SK-N-SH (cell line): Measurements from ENCODE around the gene F2. TPM values are rescaled to one million over a fixed set of nuclear protein-coding genes. Genes with fewer than 3 reads are reported as not detected.
A peak's percentile ranks its signal among the peaks of the same experiment; 100 is the strongest.

Experiments
- CTCF ChIA-PET: fragments of 300-600, 350-600 bp; formaldehyde crosslinking; extraction: SDS; loops from one replicate; lab custom pipeline; 2021; lab: Yijun Ruan, JAX
- POLR2A ChIA-PET: fragments of 350-600 bp; sonication (Branson Sonifier 250); formaldehyde crosslinking; extraction: SDS; loops from one replicate; lab custom pipeline; 2020; ENCODE audit warnings: antibody characterized with exemption, inconsistent platforms; lab: Yijun Ruan, JAX
- DNase-seq: peaks from one replicate; pipeline ENCODE4 v3.0.0; 2012
- H2AFZ ChIP-seq: fragments of 200-600 bp; sonication (generic); 2 replicates; pipeline ENCODE4 v1.8.1; 2016; ENCODE audit warnings: antibody characterized with exemption, mild to moderate bottlenecking, low read depth
- H3F3A ChIP-seq: fragments of 200-600 bp; sonication (generic); replicated peaks from 2 replicates; pipeline ENCODE3; 2016; ENCODE audit warnings: antibody characterized with exemption, mild to moderate bottlenecking; ENCODE audit not compliant: insufficient read depth
- H3K27ac ChIP-seq, 2 experiments: fragments of 200-500 bp in 1 of 2; fragments of 200-600 bp in 1 of 2; sonication (Bioruptor generic) in 1 of 2; sonication (generic), shearing (Covaris generic) in 1 of 2; 2 replicates each; pipeline versions ENCODE4 v1.5.1 to v1.6.1; 2014 to 2016; ENCODE audit warnings: low read depth in 2 of 2, inconsistent platforms in 1 of 2, low read length in 1 of 2, mild to moderate bottlenecking in 1 of 2, mixed read lengths in 1 of 2
- H3K27me3 ChIP-seq: fragments of 200-600 bp; sonication (generic), shearing (Covaris generic); 2 replicates; pipeline ENCODE4 v1.6.1; 2016; ENCODE audit warnings: mixed run types; ENCODE audit not compliant: insufficient read depth
- H3K36me3 ChIP-seq, 2 experiments: fragments of 200-500 bp in 1 of 2; fragments of 200-600 bp in 1 of 2; sonication (Bioruptor generic) in 1 of 2; sonication (generic) in 1 of 2; replicated peaks in 1 of 2; 2 replicates each; pipeline versions ENCODE3 to v1.5.1; 2014 to 2016; ENCODE audit warnings: low read length in 1 of 2, mild to moderate bottlenecking in 1 of 2; ENCODE audit not compliant: insufficient read depth in 2 of 2, control insufficient read depth in 1 of 2
- H3K4me1 ChIP-seq, 2 experiments: fragments of 200-500 bp in 1 of 2; fragments of 200-600 bp in 1 of 2; sonication (Bioruptor generic) in 1 of 2; sonication (generic), shearing (Covaris generic) in 1 of 2; 2 replicates each; pipeline versions ENCODE4 v1.5.1 to v1.6.1; 2014 to 2016; ENCODE audit warnings: low read depth in 1 of 2, low read length in 1 of 2, mixed run types in 1 of 2; ENCODE audit not compliant: insufficient read depth in 2 of 2, control insufficient read depth in 1 of 2
- H3K4me2 ChIP-seq: fragments of 200-600 bp; sonication (generic), shearing (Covaris generic); 2 replicates; pipeline ENCODE4 v1.6.1; 2017; ENCODE audit warnings: mixed run types
- H3K4me3 ChIP-seq, 2 experiments: fragments of 200-500 bp in 1 of 2; fragments of 200-600 bp in 1 of 2; sonication (Bioruptor generic) in 1 of 2; sonication (generic), shearing (Covaris generic) in 1 of 2; 2 replicates each; pipeline versions ENCODE4 v1.5.1 to v1.8.1; 2014 to 2016; ENCODE audit warnings: low read depth in 2 of 2, inconsistent platforms in 1 of 2, low read length in 1 of 2, mild to moderate bottlenecking in 1 of 2, mixed read lengths in 1 of 2, moderate library complexity in 1 of 2
- H3K79me2 ChIP-seq: fragments of 200-600 bp; sonication (generic); 2 replicates; pipeline ENCODE4 v1.8.1; 2017; ENCODE audit warnings: mild to moderate bottlenecking; ENCODE audit not compliant: insufficient read depth
- H3K9ac ChIP-seq: fragments of 200-600 bp; sonication (generic); 2 replicates; pipeline ENCODE4 v1.6.1; 2017; ENCODE audit warnings: mixed run types
- H3K9me2 ChIP-seq: fragments of 200-600 bp; sonication (generic); 2 replicates; pipeline ENCODE4 v1.6.1; 2017; ENCODE audit warnings: mixed run types
- H3K9me3 ChIP-seq: fragments of 200-600 bp; sonication (generic); 2 replicates; pipeline ENCODE4 v1.6.1; 2017; ENCODE audit warnings: mixed run types, mild to moderate bottlenecking, moderate library complexity
- H4K20me1 ChIP-seq: fragments of 200-600 bp; sonication (generic); 2 replicates; pipeline ENCODE4 v1.6.1; 2017; ENCODE audit warnings: mild to moderate bottlenecking, mixed run types; ENCODE audit not compliant: insufficient read depth
- CTCF ChIP-seq: fragments of 200-600 bp; sonication (generic); IDR thresholded peaks from 2 replicates; pipeline ENCODE4 v1.6.1; 2017; ENCODE audit warnings: antibody characterized with exemption, mild to moderate bottlenecking, moderate library complexity
- FOSL2 ChIP-seq: IDR thresholded peaks from 2 replicates; pipeline ENCODE4 v1.4.0; 2012; ENCODE audit warnings: low read depth, mild to moderate bottlenecking, moderate library complexity, borderline replicate concordance
- FOXM1 ChIP-seq: IDR thresholded peaks from 2 replicates; pipeline ENCODE4 v1.4.0; 2012; ENCODE audit warnings: low read depth, mild to moderate bottlenecking
- GABPA ChIP-seq: IDR thresholded peaks from 2 replicates; pipeline ENCODE4 v1.4.0; 2012; ENCODE audit warnings: low read depth, mild to moderate bottlenecking
- JUND ChIP-seq: IDR thresholded peaks from 2 replicates; pipeline ENCODE4 v1.4.0; 2012
- MAX ChIP-seq: IDR thresholded peaks from 2 replicates; pipeline ENCODE4 v1.4.0; 2012; ENCODE audit warnings: low read depth
- NRF1 ChIP-seq: IDR thresholded peaks from 2 replicates; pipeline ENCODE4 v1.6.1; 2012; ENCODE audit warnings: low read depth, mild to moderate bottlenecking, low read length
- POLR2AphosphoS5 ChIP-seq: IDR thresholded peaks from 2 replicates; pipeline ENCODE4 v1.6.1; 2012; ENCODE audit warnings: low read depth, low read length
- RCOR1 ChIP-seq: fragments of 150-350 bp; IDR thresholded peaks from 2 replicates; pipeline ENCODE4 v1.6.1; 2017; ENCODE audit warnings: antibody characterized with exemption, low read length
- SIN3A ChIP-seq: IDR thresholded peaks from 2 replicates; pipeline ENCODE4 v1.6.1; 2012; ENCODE audit warnings: low read depth, mild to moderate bottlenecking, low read length, moderate library complexity, borderline replicate concordance
- USF1 ChIP-seq: IDR thresholded peaks from 2 replicates; pipeline ENCODE4 v1.4.0; 2012; ENCODE audit warnings: low read depth, borderline replicate concordance
- USF2 ChIP-seq: fragments of 150-350 bp; IDR thresholded peaks from 2 replicates; pipeline ENCODE4 v1.6.1; 2017; ENCODE audit warnings: antibody characterized with exemption, low read length, low read depth, borderline replicate concordance
- YY1 ChIP-seq: IDR thresholded peaks from 2 replicates; pipeline ENCODE4 v1.4.0; 2012; ENCODE audit warnings: low read depth, mild to moderate bottlenecking
- ZBTB33 ChIP-seq: IDR thresholded peaks from 2 replicates; pipeline ENCODE4 v1.4.0; 2012; ENCODE audit warnings: low read depth, borderline replicate concordance
- WGBS: methylation state at CpG from one replicate; pipeline ENCODE4 v1.1.6; 2017; ENCODE audit warnings: low lambda C conversion rate; 5-methylcytosine and 5-hydroxymethylcytosine counted together
- polyA plus RNA-seq, 3 experiments: library from polyadenylated mRNA; depleted of rRNA; stranded (reverse); fragments of >200 nt; gene quantifications; 2 replicates each; pipeline ENCODE4 v1.2.3, GENCODE V29; 2012

The F2 gene
- polyA plus RNA-seq, 1 of the 3 experiments (the other 2 are of a cell fraction) = 0.07 TPM

GRCh38 chr11:46673713-46674462, 45.1 kb upstream of the F2 start:
- Histone ChIP-seq H3K27ac (peak overlapping the region in 1 of 2 experiments; percentile 34; a peak in 1 of 4 replicates), H3K9ac (no peak overlapping the region), H3K9me2 (no peaks in the 10 kb centered on the region), H3F3A (peaks cover 7% of the 10 kb centered on the region), H2AFZ (no peak overlapping the region), H4K20me1 (no peaks in the 10 kb centered on the region), H3K36me3 (peaks cover 29 to 59% of the 10 kb centered on the region in 2 experiments), H3K79me2 (no peaks in the 10 kb centered on the region), H3K4me2 (no peak overlapping the region), H3K27me3 (no peaks in the 10 kb centered on the region), H3K4me1 (peaks cover 0 to 15% of the 10 kb centered on the region in 2 experiments; a peak in 1 of 4 replicates), H3K4me3 (no peak overlapping the region), H3K9me3 (no peaks in the 10 kb centered on the region)
- CTCF ChIA-PET = interaction anchor here (0.7 to 1.4 kb wide), 6 partner anchors 9 to 284 kb away, joined by 3 to 5 read pairs (median 4); no protein-coding TSS in a partner anchor
- POLR2A ChIA-PET = interaction anchor here (0.6 to 1.5 kb wide), 3 partner anchors 13 to 34 kb away, joined by 3 to 4 read pairs (median 3); no protein-coding TSS in a partner anchor
- no peak for DNase-seq
- 78% methylated on average over 3 of the region's 6 CpGs for WGBS
- TF ChIP-seq YY1 = no peak
- no peak for TF ChIP-seq CTCF
- TF ChIP-seq POLR2AphosphoS5 = no peak
- TF ChIP-seq GABPA = no peak
- no peak for TF ChIP-seq SIN3A
- TF ChIP-seq USF1 = no peak
- no peak for TF ChIP-seq NRF1
- TF ChIP-seq FOXM1 = no peak
- TF ChIP-seq RCOR1 = no peak
- no peak for TF ChIP-seq MAX
- no peak for TF ChIP-seq JUND
- no peak for TF ChIP-seq ZBTB33
- TF ChIP-seq FOSL2 = no peak
- no peak for TF ChIP-seq USF2
- TF ChIP-seq, all 33 proteins: peak for 0
